HG02852 (cell line): ENCODE measurements around the gene XKR7.

ENCODE experiments used
- ATAC-seq: cut with Tn5 transposase; IDR thresholded peaks from one replicate; pipeline ENCODE4 v1.9.1; 2021; ENCODE audit warnings: mild to moderate bottlenecking, moderate library complexity; ENCODE audit not compliant: unreplicated experiment

XKR7 gene

GRCh38 chr20:31977080-31977479, 9.1 kb downstream of the XKR7 start:
- ATAC-seq = no peak

DNA sequence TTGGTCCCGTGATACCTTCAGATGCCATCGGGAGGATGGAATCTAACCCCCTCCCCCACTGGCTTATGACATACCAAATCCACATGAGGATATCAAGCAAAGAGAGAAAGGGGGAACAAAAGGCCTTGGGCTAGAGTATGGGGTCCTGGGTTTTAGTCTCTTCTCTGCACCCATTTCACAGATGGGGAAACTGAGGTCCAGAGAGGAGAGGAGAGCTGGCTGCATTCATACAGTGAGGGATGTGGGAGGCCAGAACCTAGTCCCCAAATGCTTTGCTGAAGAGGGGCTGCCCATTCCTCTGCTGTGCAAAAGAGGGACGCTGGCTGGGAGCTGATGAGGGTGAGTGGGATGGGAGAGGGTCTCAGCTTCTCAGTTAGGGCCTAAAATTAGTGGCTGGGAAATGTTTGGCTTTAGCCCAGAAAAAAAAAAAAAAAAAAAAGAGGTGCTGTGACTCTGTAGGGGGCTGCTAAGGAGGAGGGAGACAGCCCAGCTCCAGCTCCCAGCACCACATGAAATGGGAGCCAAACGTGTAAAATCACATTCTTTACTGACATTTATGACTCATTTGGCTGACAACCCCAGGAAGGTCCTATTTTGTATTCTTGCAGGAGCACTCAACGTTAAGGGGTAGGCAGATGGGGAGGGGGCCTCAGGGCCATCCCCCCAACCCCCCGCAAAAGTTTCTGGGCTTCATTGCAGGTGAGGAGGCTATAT, 11.9 kb downstream of the XKR7 start:
- ATAC-seq = no peak

GRCh38 chr20:31981784-31982183, 13.8 kb downstream of the XKR7 start:
- no peak for ATAC-seq

GRCh38 chr20:31984981-31985471, 17.1 kb downstream of the XKR7 start:
- ATAC-seq = no peak

DNA sequence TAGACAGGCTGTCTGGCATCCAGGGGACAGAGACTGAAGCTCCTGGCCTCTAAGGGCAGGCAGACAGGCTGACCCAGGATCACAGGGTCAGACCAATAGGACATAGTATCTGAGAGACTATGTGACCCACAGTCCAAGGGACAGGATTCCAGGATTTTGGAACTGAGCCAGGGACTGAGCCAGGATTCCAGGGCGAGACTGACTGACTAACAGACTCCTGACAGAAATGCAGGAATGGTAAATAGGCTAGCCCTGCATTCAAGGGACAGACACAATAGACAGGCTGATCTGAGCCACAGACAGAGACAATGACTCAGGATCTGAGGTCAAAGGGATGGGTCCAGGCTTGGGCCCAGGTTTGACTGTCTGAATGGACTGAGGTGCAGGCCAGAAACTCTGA, 19.8 kb downstream of the XKR7 start:
- ATAC-seq = no peak

DNA sequence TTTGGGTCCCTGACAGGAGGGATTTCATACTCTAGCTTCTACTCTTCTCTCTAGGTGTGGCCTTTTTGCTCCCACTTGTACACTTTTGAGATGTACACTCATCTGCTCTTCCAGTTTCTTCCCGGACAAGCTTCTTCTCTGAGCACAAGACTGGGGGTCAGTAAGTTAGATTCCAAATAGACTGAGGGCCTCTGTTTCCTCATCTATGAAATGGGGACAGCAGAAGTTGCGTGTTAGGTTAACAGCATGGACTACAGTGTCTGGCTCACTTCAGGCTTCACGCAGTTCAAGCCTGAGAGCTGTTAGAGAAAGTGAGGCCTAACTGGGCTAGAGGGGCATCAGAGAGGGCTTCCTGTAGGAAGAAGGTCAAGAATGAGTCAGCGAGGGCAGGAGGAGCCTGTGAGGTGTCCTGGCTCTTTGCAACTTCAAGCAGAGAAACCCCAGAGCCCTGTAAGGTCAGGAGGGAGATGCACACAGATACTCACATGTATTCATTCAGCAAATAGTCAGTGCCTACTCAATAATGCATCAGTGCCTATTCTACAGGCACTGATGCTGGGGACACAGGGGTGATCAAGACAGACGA, 20.6 kb downstream of the XKR7 start:
- no peak for ATAC-seq

DNA sequence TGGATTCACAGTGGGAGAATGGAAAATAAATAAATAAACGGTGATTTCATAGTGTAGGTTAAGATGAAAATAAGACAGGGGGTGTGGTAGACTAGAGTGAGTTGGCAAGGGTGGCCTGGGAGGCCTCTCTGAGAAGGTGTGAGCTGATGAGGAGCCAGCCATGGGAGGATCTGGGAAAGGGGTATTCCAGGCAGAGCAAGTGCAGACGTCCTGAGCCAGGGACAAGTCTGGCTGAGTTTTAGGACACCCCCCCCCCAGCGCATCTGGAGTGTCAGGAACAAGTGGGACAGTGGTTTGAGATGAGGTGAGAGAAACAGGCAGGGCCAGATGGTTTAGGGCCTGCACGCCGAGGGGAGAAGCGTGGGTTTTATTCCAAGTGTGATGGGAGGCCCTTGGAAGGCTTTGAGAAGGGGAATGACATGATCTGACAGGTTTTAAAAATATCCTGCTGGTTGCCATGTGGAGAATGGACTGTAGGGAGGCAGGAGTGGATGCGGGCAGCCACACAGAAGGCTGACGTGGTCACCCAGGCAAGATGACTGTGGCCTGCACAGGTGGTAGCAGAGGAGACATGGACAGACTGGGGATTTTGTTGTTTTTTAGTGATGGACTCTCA, 21.2 kb downstream of the XKR7 start:
- no peak for ATAC-seq

DNA sequence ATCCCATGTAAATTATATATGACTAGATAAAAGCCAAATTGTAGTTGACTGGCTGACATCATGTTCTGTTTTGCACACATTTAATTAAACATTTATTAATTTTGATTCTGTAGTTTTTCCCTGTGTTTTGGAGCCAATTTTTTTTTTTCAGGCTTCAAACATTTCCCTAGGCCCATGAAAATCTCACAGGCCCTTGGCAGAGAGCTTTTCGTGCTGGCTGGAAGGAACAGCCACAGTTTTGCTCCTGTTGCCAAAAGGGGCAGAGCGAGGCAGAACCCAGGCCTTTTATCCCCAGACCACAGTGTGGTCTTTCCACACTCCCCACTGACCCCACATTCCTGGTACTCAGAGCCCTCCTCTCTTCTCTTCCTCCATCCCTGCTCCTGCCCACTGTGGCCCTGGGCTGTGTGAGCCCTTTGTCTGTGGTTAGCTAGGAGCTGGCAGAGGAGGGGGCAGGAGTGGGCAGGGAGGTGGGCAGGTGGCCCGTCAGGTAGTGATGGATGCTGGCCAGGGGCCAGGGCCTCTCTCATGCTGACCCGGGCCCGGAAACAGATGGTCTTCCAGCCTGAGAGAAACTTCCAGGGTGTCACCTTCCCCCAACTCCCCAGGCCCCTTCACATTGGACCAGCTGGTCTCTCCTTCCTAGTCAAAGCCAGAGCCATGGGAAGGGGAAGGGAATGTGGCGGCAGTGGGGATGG, 22.8 kb downstream of the XKR7 start:
- ATAC-seq = no peak

DNA sequence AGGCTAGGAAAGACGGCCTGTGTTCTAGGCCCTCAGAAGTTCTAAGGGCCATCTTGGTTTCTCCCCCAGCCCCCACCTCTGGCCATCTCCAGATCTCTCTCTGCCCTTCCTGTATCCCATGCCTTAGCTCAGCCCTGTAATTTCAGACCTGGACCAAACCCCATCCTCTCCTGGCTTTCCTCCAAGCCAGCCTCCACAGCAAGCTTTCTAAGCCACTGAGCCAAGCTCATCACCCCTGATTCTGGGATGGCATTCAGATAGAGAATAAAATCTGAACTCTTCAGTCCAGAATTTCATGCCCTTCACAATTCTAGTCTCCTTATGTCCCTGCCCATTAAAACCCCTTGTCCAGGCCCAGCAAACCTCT, 23.4 kb downstream of the XKR7 start:
- no peak for ATAC-seq

- ATAC-seq = no peak
Measured at GRCh38 chr20:31992086-31992485, 24.1 kb downstream of the XKR7 start.

GRCh38 chr20:31996996-31997395, 29.0 kb downstream of the XKR7 start:
- ATAC-seq = no peak

GRCh38 chr20:31998246-31998645, 30.3 kb downstream of the XKR7 start:
- no peak for ATAC-seq

- no peak for ATAC-seq
Measured at GRCh38 chr20:32003325-32003724, 35.4 kb downstream of the XKR7 start.

DNA sequence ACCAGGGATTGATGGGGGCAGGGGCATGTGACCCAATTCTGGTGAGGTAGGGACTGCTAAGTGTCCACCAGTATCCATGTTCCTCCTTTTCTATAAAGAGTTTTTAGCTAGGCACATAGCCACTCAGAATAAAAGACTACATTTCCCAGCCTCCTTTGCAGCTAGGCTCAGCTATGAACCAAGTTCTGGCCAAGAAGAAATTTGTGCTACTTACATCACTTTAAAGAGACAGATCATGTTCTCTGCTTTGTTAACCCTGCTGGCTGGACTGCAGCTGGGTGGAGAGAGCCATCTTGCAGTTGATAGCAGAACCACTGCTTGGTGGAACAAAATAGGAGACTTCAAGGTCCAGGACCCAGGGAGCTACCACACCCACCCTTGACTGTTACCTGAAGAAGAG, 37.0 kb downstream of the XKR7 start:
- ATAC-seq = no peak

DNA sequence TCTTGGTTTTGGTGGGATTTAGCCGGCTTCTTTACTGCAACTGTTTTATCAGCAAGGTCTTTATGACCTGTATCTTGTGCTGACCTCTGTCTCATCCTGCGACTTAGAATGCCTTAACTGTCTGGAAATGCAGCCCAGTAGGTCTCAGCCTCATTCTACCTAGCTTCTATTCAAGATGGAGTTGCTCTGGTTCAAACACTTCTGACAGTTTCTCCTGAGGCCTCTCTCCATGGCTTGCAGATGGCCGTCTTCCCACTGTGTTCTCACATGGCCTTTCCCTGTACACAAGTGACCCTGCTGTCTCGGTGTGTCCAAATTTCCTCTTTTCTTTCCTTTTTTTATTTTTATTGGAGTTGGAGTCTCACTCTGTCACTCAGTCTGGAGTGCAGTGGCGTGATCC, 38.1 kb downstream of the XKR7 start:
- no peak for ATAC-seq

DNA sequence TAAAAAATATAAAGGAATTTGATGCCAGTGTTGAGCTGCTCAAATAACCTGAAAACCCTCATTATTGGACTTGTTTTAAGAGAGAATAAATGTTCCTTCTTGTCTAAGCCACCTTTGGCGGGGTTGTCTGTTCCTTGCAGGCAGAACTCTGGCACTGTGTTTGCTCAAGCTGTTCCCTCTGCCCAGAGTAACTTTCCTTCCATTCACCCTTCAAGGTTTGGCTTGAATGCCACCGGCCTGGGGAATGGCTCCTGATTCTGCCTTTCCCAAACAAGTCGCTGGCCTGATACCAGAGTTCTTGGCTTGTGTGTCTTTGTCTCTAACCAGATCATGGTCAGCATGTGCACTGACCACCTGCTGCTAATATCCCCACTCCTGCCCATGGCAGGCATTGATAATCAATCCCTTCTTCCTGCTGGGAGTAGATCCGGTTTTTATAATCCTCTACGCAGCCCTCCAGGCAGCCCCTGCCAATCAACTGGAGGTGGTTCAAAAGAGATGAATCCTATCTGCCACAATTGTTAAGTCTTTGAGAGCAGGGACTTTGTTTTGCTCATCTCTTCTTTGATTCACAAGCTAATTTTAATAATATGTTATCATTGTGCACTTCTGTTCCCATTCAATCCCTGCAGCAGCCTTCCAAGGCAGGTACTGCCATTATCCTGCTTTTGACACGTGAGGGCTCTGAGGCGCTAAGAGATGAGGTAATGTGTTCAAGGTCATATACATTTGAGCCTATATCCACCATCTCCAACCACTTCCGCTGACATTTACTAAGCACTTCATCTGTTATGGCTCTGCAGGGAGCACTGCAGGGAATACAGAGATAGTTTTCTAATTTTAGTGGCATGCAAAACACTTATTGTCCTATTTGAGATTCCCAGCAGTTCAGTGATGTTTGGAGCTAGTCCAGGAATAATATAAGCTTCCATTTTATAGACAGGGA, 39.2 kb downstream of the XKR7 start:
- ATAC-seq = no peak

GRCh38 chr20:32007787-32008616, 40.1 kb downstream of the XKR7 start:
- ATAC-seq = no peak

GRCh38 chr20:32009564-32009963, 41.6 kb downstream of the XKR7 start:
- ATAC-seq = no peak

GRCh38 chr20:32010101-32010500, 42.1 kb downstream of the XKR7 start, which contains the start of gene CCM2L:
Gene CCM2L, plus strand, starts transcription at chr20:32010438. Its CDS starts 17 bp downstream, at chr20:32010455.
- no peak for ATAC-seq

DNA sequence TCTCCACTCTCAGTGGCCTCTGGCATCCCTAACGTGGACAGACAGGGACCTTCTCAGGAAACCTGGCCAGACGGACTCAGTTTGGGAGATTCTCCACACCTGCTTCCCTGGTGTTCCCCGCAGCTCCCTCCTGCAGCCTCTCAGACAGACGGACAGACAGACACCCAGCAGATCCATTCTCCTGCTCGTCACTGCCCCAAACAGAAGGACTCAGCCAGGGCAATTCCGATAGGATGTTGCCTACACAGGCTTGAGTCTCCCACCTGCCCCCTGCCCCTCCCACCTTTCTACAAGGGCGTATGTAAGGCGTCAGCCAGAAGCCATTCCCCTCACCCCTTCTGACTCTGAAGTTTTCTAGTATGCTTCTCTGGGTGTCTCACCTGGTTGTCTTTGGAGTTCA, 42.7 kb downstream of the XKR7 start:
- no peak for ATAC-seq
